ENCODE results near the gene WSCD1. TPM values are rescaled to one million over a fixed set of nuclear protein-coding genes. Genes with fewer than 3 reads are reported as not detected.

WSCD1 gene
- polyA plus RNA-seq, 3 donors = not detected

DNA sequence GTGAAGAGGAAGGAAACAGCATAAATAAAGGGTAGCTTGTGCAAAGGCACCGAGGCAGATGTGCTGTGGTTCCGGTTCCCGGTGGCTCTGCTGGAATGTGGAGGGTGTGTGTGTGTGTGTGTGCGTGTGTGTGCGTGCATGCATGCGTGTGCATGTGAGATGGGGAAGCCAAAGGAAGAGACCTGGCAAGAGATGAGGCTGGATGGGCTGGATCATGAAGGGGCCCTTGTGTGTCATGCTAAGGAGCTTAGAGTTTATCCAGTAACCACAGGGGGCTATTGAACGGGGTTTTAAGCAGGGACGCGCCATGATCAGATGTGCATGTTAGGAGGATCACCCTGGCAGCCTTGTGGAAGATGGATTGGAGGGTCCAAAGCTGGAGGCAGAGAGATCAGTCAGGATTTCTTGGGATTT, 8.3 kb downstream of the WSCD1 start:
- peaks cover 0 to 3% of the 10 kb centered on the region in 2 donors for H3K27me3 ChIP-seq (ENCODE audit: control insufficient read depth in 2 of 2, insufficient read depth in 2 of 2, low read length in 2 of 2)
- H3K4me3 Mint-ChIP-seq = no peak overlapping the region
- intact Hi-C loops (cut with micrococcal nuclease) = no loop called here
- no peak overlapping the region for H3K4me2 ChIP-seq (replicated peaks; ENCODE audit: extremely low read depth, low read length, poor library complexity, severe bottlenecking)
- no peak overlapping the region for H2AFZ ChIP-seq (ENCODE audit: insufficient read depth, low read depth, low read length, poor library complexity, severe bottlenecking)
- H4K20me1 ChIP-seq (ENCODE audit: insufficient read depth, low read length) = no peaks in the 10 kb centered on the region
- no peaks in the 10 kb centered on the region for H3K4me1 ChIP-seq (ENCODE audit: control insufficient read depth in 1 of 2, insufficient read depth in 2 of 2, low read length in 2 of 2)
- peaks cover 1 to 11% (median 7%) of the 10 kb centered on the region in 3 donors for H3K27me3 Mint-ChIP-seq (ENCODE audit: low read depth in 3 of 3)
- no peaks in the 10 kb centered on the region for H3K9me3 Mint-ChIP-seq
- no peak for DNase-seq
- no peak overlapping the region for H3K9ac ChIP-seq (ENCODE audit: insufficient read depth, low read length, poor library complexity, severe bottlenecking)
- TF ChIP-seq, protein P1, sequence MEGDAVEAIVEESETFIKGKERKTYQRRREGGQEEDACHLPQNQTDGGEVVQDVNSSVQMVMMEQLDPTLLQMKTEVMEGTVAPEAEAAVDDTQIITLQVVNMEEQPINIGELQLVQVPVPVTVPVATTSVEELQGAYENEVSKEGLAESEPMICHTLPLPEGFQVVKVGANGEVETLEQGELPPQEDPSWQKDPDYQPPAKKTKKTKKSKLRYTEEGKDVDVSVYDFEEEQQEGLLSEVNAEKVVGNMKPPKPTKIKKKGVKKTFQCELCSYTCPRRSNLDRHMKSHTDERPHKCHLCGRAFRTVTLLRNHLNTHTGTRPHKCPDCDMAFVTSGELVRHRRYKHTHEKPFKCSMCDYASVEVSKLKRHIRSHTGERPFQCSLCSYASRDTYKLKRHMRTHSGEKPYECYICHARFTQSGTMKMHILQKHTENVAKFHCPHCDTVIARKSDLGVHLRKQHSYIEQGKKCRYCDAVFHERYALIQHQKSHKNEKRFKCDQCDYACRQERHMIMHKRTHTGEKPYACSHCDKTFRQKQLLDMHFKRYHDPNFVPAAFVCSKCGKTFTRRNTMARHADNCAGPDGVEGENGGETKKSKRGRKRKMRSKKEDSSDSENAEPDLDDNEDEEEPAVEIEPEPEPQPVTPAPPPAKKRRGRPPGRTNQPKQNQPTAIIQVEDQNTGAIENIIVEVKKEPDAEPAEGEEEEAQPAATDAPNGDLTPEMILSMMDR (IDR thresholded peaks at IDR 0.05) = no peak
- no peaks in the 10 kb centered on the region for H3K9me3 ChIP-seq (replicated peaks in 1 of 2; ENCODE audit: control insufficient read depth in 1 of 2, insufficient read depth in 1 of 2, low read length in 2 of 2)
- H3K4me3 ChIP-seq (replicated peaks in 1 of 3; ENCODE audit: low read depth in 2 of 3, low read length in 3 of 3) = no peak overlapping the region
- no peak overlapping the region for H3K27ac ChIP-seq (ENCODE audit: low read depth in 1 of 2, low read length in 2 of 2)
- no peaks in the 10 kb centered on the region for H3K79me2 ChIP-seq (ENCODE audit: insufficient read depth, low read length)
- no peak overlapping the region for H3K27ac Mint-ChIP-seq
- no peaks in the 10 kb centered on the region for H3K36me3 Mint-ChIP-seq
- WGBS (ENCODE audit: insufficient coverage) = 91% methylated on average over 9 of the region's 9 CpGs
- H3K36me3 ChIP-seq (replicated peaks in 1 of 2; ENCODE audit: control insufficient read depth in 1 of 2, insufficient read depth in 2 of 2, low read length in 2 of 2) = no peaks in the 10 kb centered on the region
- H3K4me1 Mint-ChIP-seq = no peaks in the 10 kb centered on the region

DNA sequence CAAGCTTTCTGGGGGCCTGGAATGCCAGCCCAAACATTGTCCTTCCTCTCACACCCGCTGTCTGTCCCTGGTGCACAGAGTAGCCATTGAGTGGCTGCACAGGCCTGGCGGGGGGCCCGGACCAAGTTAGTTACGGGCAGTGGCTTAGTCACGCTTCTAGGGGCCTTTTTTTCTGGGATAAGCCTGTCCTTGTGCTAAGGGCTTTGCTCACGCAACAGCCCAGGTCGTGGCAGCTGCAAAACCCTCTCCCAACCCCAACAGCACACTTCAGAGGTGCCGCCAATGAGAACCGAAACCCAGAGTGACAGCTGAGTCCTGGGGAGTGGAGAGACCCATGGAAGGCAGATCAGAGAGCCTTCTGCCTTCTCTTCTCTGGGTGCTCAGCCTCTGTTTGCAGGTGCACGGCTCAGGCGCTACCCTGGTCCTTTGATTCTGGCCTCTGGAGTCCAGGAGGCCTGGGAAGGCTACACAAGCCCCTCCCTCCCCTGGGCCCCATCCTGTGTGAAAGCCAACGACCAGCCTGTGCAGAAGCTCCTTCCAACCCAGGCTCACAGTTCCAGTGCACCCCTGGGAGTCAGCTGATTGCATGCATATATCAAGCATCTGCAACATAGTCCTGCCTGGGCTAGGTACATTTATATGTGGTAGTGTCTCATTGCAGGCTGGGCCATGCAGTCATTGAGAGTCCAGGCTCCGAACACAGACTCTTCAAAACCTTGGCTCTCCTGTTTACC, 9.1 kb downstream of the WSCD1 start:
- H4K20me1 ChIP-seq (ENCODE audit: insufficient read depth, low read length) = no peaks in the 10 kb centered on the region
- WGBS (ENCODE audit: insufficient coverage) = 84% methylated on average over 11 of the region's 13 CpGs
- no peak for DNase-seq

More for the DNA sequence above, 9.1 kb downstream of the WSCD1 start:
- H3K9me3 ChIP-seq (replicated peaks in 1 of 2; ENCODE audit: control insufficient read depth in 1 of 2, insufficient read depth in 1 of 2, low read length in 2 of 2) = no peaks in the 10 kb centered on the region
- H3K9me3 Mint-ChIP-seq = no peaks in the 10 kb centered on the region
- H3K27me3 ChIP-seq (ENCODE audit: control insufficient read depth in 2 of 2, insufficient read depth in 2 of 2, low read length in 2 of 2) = no peaks in the 10 kb centered on the region
- H3K36me3 ChIP-seq (replicated peaks in 1 of 2; ENCODE audit: control insufficient read depth in 1 of 2, insufficient read depth in 2 of 2, low read length in 2 of 2) = no peaks in the 10 kb centered on the region
- H2AFZ ChIP-seq (ENCODE audit: insufficient read depth, low read depth, low read length, poor library complexity, severe bottlenecking) = no peak overlapping the region
- H3K4me3 ChIP-seq (replicated peaks in 1 of 3; ENCODE audit: low read depth in 2 of 3, low read length in 3 of 3) = no peak overlapping the region
- no peak overlapping the region for H3K4me3 Mint-ChIP-seq
- no peaks in the 10 kb centered on the region for H3K36me3 Mint-ChIP-seq
- H3K27me3 Mint-ChIP-seq (ENCODE audit: low read depth in 3 of 3) = peaks cover 1 to 7% (median 5%) of the 10 kb centered on the region in 3 donors
- H3K27ac Mint-ChIP-seq = no peak overlapping the region
- TF ChIP-seq, protein P1 (IDR thresholded peaks at IDR 0.05) = no peak
- H3K4me2 ChIP-seq (replicated peaks; ENCODE audit: extremely low read depth, low read length, poor library complexity, severe bottlenecking) = no peak overlapping the region
- no peaks in the 10 kb centered on the region for H3K4me1 ChIP-seq (ENCODE audit: control insufficient read depth in 1 of 2, insufficient read depth in 2 of 2, low read length in 2 of 2)
- intact Hi-C loops (cut with micrococcal nuclease) = no loop called here
- no peak overlapping the region for H3K27ac ChIP-seq (ENCODE audit: low read depth in 1 of 2, low read length in 2 of 2)
- no peaks in the 10 kb centered on the region for H3K4me1 Mint-ChIP-seq
- no peaks in the 10 kb centered on the region for H3K79me2 ChIP-seq (ENCODE audit: insufficient read depth, low read length)
- no peak overlapping the region for H3K9ac ChIP-seq (ENCODE audit: insufficient read depth, low read length, poor library complexity, severe bottlenecking)
